ENCODE data around the gene MYO18A.

- TF ChIP-seq CTCF (optimal IDR thresholded peaks at IDR 0.05 in 1 of 3, IDR thresholded peaks at IDR 0.05 in 1 of 3, conservative IDR thresholded peaks at IDR 0.05 in 1 of 3; ENCODE audit: extremely low read depth in 1 of 3, insufficient read depth in 2 of 3, low read length in 3 of 3): no peak
- no peak for TF ChIP-seq EZH2 (IDR thresholded peaks at IDR 0.05; ENCODE audit: low read length)
Observed at GRCh38 chr17:29158096-29158487, 22.1 kb downstream of the MYO18A start.

Measured in keratinocyte (primary cell).